Measurements from ENCODE around the gene MYT1.
"Not testable (repeated sequence)": the region's sequence is repeated elsewhere in the genome, so short reads cannot be mapped to it uniquely, and the experiment has no call there.

The MYT1 gene

GRCh38 chr20:64131406-64131805 is 32.8 kb upstream of the MYT1 start:
- peaks cover 2% of the 10 kb centered on the region for H3K9me3 Mint-ChIP-seq
- H3K4me3 Mint-ChIP-seq: no peak overlapping the region
- DNase-seq (ENCODE audit: low spot score in 2 of 2) (no peak), ATAC-seq (ENCODE audit: low read depth) (no peak)
- peaks cover 17% of the 10 kb centered on the region for H3K27me3 Mint-ChIP-seq
- H3K27ac Mint-ChIP-seq: no peak overlapping the region
- no peaks in the 10 kb centered on the region for H3K4me1 Mint-ChIP-seq
- H3K36me3 Mint-ChIP-seq: peaks cover 3% of the 10 kb centered on the region

DNA sequence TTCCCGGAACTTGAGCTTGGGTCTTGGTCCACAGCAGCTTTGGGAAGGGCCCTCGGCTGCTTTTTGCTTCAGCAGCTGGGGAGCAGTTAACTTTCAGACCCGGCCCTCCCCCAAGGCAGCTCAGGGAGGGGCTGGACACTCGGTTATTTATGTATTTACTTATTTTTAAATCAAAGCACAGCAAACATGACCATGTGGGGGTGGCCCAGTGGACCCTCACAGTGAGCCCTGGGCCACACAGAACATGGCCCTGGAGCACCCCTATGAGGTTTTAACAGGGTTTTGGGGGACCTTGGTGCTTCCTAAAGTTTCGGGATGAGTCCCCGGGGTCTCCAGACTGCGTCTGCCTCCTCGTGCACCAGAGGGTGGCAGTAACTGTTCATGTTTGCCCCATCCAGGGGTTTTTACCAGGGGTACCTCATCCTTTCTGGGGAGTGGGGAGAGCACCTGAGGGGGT is 30.3 kb upstream of the MYT1 start:
- Mint-ChIP-seq H3K27ac (no peak overlapping the region), H3K27me3 (peaks cover 17% of the 10 kb centered on the region), H3K4me3 (no peak overlapping the region), H3K36me3 (peaks cover 2% of the 10 kb centered on the region), H3K9me3 (no peaks in the 10 kb centered on the region), H3K4me1 (no peaks in the 10 kb centered on the region)
- no peak for DNase-seq (ENCODE audit: low spot score in 2 of 2)
- no peak for ATAC-seq (ENCODE audit: low read depth)

GRCh38 chr20:64134744-64135143 is 29.5 kb upstream of the MYT1 start:
- not testable (repeated sequence) for DNase-seq (ENCODE audit: low spot score in 2 of 2); H3K9me3 Mint-ChIP-seq; H3K4me3 Mint-ChIP-seq; H3K4me1 Mint-ChIP-seq; H3K27ac Mint-ChIP-seq; ATAC-seq (ENCODE audit: low read depth); H3K36me3 Mint-ChIP-seq
- peaks cover 14% of the 10 kb centered on the region for H3K27me3 Mint-ChIP-seq

DNA sequence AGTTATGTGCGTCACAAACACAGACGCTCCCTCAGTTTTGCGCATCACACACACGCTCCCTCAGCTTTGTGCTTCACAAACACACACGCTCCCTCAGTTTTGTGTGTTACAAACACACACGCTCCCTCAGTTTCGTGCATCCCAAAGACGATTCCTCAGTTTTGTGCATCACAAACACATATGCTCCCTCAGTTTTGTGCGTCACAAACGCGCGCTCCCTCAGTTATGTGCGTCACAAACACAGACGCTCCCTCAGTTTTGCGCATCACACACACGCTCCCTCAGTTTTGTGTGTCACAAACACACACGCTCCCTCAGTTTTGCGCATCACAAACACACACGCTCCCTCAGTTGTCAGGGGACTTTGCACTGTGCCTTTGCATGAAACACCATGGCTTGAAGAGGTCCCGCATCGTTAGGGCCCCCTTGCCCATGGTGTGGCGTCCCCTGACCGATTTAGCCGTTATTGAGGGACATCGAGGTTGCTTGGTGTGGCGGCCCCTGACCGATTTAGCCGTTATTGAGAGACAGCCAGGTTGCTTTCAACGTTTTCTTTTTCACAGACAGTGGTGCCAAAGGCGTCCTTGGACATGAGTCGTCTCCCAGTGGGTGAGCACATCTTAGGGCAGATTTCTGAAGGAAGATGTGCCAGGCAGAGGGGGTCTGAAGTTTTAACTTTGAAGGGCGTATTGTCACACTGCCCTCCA is 28.1 kb upstream of the MYT1 start:
- no peak overlapping the region for H3K4me3 Mint-ChIP-seq
- ATAC-seq (ENCODE audit: low read depth): no peak
- H3K9me3 Mint-ChIP-seq: no peaks in the 10 kb centered on the region
- H3K27me3 Mint-ChIP-seq: peaks cover 10% of the 10 kb centered on the region
- H3K4me1 Mint-ChIP-seq: no peaks in the 10 kb centered on the region
- H3K27ac Mint-ChIP-seq: no peak overlapping the region
- no peak for DNase-seq (ENCODE audit: low spot score in 2 of 2)
- H3K36me3 Mint-ChIP-seq: peaks cover 2% of the 10 kb centered on the region

GRCh38 chr20:64137598-64138031 is 26.6 kb upstream of the MYT1 start:
- no peaks in the 10 kb centered on the region for H3K9me3 Mint-ChIP-seq
- H3K4me3 Mint-ChIP-seq: no peak overlapping the region
- ATAC-seq (ENCODE audit: low read depth) (no peak), DNase-seq (ENCODE audit: low spot score in 2 of 2) (no peak)
- no peak overlapping the region for H3K27ac Mint-ChIP-seq
- H3K36me3 Mint-ChIP-seq: peaks cover 2% of the 10 kb centered on the region
- H3K27me3 Mint-ChIP-seq: peaks cover 10% of the 10 kb centered on the region
- peaks cover 3% of the 10 kb centered on the region for H3K4me1 Mint-ChIP-seq

DNA sequence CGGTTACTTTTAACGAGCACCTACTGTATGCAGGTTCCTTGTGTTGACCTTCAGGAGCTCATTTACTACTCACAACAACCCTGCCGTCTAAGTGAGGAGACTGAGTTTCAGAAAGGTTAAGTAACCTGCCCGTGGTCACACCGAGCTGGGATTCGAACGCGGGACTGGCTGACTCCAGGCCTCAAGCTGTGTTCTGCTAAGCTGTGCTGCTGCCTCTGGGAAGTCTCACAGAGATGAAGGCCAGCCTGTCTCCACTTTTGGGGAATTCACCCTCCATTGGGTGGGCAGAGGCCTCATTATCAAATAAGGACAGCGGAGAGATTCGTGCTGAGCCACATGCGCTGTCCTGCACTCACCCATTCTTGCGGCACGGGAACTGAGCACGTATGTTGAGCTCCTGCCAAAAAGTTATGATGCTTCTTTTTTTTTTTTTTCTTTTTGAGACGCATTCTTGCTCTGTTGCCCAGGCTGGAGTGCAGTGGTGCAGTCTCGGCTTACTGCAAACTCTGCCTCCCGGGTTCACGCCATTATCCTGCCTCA is 25.9 kb upstream of the MYT1 start:
- Mint-ChIP-seq H3K4me3 (no peak overlapping the region), H3K27ac (no peak overlapping the region), H3K36me3 (peaks cover 2% of the 10 kb centered on the region), H3K27me3 (peaks cover 10% of the 10 kb centered on the region), H3K9me3 (no peaks in the 10 kb centered on the region), H3K4me1 (peaks cover 3% of the 10 kb centered on the region)
- DNase-seq (ENCODE audit: low spot score in 2 of 2): no peak
- ATAC-seq (ENCODE audit: low read depth): no peak

- ATAC-seq (ENCODE audit: low read depth): no peak
Measured at GRCh38 chr20:64139199-64140060, 24.8 kb upstream of the MYT1 start.

GRCh38 chr20:64140061-64140931 is 24.0 kb upstream of the MYT1 start:
- no peak overlapping the region for H3K4me3 Mint-ChIP-seq
- H3K27me3 Mint-ChIP-seq: peaks cover 11% of the 10 kb centered on the region
- peaks cover 7% of the 10 kb centered on the region for H3K36me3 Mint-ChIP-seq
- no peak overlapping the region for H3K27ac Mint-ChIP-seq
- H3K4me1 Mint-ChIP-seq: peaks cover 3% of the 10 kb centered on the region
- no peak for ATAC-seq (ENCODE audit: low read depth)
- H3K9me3 Mint-ChIP-seq: peaks cover 10% of the 10 kb centered on the region
- no peak for DNase-seq (ENCODE audit: low spot score in 2 of 2)

More at GRCh38 chr20:64139199-64140060, 24.8 kb upstream of the MYT1 start:
- Mint-ChIP-seq H3K36me3 (peaks cover 4% of the 10 kb centered on the region), H3K27me3 (peaks cover 13% of the 10 kb centered on the region), H3K4me3 (no peak overlapping the region), H3K4me1 (peaks cover 3% of the 10 kb centered on the region), H3K27ac (no peak overlapping the region), H3K9me3 (peaks cover 4% of the 10 kb centered on the region)
- DNase-seq (ENCODE audit: low spot score in 2 of 2): no peak

DNA sequence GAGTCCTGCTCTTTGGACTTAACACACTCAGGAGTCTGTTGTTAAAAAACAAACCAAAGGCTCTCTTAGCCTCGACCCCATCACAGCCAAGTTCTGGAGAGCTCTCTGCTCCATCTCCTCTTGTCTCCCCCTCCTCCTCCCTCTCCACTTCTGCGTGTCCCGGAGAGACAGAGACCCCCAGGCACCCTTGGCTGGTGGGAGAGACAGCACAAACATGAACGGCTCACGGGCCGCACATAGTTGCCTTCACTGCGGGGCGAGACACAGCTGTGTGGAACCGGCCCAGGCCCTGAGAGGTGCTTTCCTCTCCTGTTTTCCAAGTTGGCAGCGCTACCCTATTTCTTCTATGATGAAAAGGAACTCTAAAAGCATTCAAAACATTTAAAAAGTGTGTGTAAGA is 23.3 kb upstream of the MYT1 start:
- H3K4me3 Mint-ChIP-seq: no peak overlapping the region
- no peak for ATAC-seq (ENCODE audit: low read depth)
- H3K36me3 Mint-ChIP-seq: peaks cover 6% of the 10 kb centered on the region
- H3K27me3 Mint-ChIP-seq: peaks cover 8% of the 10 kb centered on the region
- H3K4me1 Mint-ChIP-seq: peaks cover 3% of the 10 kb centered on the region
- DNase-seq (ENCODE audit: low spot score in 2 of 2): no peak
- H3K9me3 Mint-ChIP-seq: peaks cover 10% of the 10 kb centered on the region
- H3K27ac Mint-ChIP-seq: no peak overlapping the region

- peaks cover 3% of the 10 kb centered on the region for H3K27me3 Mint-ChIP-seq
- H3K27ac Mint-ChIP-seq: no peak overlapping the region
- no peak overlapping the region for H3K4me3 Mint-ChIP-seq
- peaks cover 3% of the 10 kb centered on the region for H3K4me1 Mint-ChIP-seq
- H3K9me3 Mint-ChIP-seq: peaks cover 10% of the 10 kb centered on the region
- ATAC-seq (ENCODE audit: low read depth) (no peak), DNase-seq (ENCODE audit: low spot score in 2 of 2) (no peak)
- H3K36me3 Mint-ChIP-seq: peaks cover 5% of the 10 kb centered on the region
Measured at GRCh38 chr20:64142590-64142989, 21.7 kb upstream of the MYT1 start.

DNA sequence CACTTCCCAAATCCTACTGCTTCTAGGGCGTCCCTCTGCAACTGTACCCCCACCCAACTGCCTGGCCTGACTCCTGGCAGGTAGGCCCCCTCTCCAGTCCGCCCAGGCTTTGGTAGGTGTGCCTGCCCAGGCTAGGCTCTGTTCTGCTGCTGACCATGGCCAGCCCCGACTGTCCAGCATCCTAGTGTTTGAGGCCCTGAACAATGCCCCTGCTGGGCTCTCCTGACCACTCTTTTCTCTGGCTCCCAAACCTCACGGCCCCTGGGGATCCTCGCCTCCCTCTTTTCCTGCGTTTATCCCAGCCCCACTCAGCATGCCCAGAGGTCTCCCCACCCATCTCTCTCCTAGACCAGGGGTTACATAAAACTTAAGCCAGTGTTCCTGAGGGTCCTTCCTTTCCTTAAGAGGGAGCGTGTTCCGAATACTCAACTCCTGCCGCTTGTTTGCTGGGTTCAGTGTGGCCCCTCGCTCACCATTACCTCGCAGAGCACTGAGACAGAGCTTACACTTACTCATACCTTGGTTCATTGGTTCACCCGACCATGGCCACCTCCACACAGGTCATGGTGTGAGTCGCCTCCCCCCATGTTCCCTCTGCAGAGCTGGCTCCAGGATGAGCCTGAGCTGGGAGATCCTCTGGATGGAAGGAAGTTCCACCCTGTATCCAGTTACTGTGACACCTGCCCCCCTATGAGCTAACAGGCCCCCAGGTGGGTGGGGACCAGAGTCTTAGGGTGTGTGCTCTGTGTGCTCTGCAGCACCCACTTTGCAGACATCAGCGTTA is 21.0 kb upstream of the MYT1 start:
- H3K9me3 Mint-ChIP-seq: peaks cover 10% of the 10 kb centered on the region
- peaks cover 3% of the 10 kb centered on the region for H3K4me1 Mint-ChIP-seq
- no peak for ATAC-seq (ENCODE audit: low read depth)
- DNase-seq (ENCODE audit: low spot score in 2 of 2): no peak
- H3K36me3 Mint-ChIP-seq: peaks cover 5% of the 10 kb centered on the region
- H3K27me3 Mint-ChIP-seq: peaks cover 3% of the 10 kb centered on the region
- no peak overlapping the region for H3K4me3 Mint-ChIP-seq
- H3K27ac Mint-ChIP-seq: no peak overlapping the region

DNA sequence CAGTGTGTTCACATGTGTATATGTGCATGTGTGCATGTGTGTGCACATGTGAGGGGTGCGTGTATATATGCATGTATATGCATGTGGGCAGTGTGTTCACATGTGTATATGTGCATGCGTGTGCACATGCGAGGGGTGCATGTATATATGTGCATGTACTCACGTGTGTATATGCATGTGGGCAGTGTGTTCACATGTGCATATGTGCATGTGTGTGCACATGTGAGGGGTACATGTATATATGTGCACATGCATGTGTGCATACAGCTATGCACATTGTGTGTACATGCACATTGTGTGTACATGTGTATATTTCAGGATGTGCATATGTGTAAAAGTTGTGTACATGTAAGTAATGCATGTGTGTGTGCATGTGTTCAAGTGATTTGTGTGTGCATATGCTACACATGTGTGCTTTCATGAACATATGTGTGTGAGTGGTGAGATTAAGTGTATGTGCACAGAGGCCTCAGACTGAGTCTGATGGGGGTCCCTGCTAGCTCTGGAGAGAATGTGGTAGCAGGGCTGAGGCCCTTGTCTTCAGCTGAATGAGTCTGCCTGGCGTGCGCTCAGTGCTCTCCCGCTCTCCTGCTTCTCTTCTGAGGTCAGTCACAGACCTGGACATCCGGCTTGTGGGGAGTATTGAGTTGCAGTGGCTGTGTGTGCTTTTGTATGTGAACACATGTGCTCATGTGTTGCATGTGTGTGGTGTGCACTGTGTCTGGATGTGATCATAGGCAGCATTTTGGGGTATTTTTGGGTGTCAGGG is 19.9 kb upstream of the MYT1 start:
- no peak for DNase-seq (ENCODE audit: low spot score in 2 of 2)
- H3K27ac Mint-ChIP-seq: no peak overlapping the region
- peaks cover 3% of the 10 kb centered on the region for H3K4me1 Mint-ChIP-seq

More for the DNA sequence above, 19.9 kb upstream of the MYT1 start:
- H3K36me3 Mint-ChIP-seq: peaks cover 5% of the 10 kb centered on the region
- no peak for ATAC-seq (ENCODE audit: low read depth)
- peaks cover 10% of the 10 kb centered on the region for H3K9me3 Mint-ChIP-seq
- no peak overlapping the region for H3K4me3 Mint-ChIP-seq
- peaks cover 3% of the 10 kb centered on the region for H3K27me3 Mint-ChIP-seq
